ENCODE results near the gene PCDH20.

Gene PCDH20

DNA sequence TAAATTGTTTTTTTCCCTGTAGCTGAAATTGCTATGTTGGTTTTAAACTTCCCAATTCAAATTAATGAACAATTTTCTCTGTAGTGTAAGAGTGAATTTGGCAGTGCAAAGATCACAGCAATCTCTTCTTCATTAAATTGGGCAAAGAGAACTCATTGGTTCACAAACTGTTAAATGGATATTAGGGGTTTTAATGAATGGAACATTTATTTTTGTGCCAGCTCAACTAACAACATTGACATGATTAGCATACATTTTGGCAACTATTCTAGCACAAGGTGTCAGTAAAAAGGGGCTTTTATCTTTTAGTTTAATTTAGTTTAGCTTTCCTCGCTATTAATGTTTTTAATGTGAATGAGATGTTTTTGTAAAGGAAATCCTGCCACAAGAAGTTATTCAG, 7.1 kb downstream of the PCDH20 start:
- H3K4me1 ChIP-seq: no peaks in the 10 kb centered on the region
- DNase-seq: no peak
- TF ChIP-seq, protein P1, sequence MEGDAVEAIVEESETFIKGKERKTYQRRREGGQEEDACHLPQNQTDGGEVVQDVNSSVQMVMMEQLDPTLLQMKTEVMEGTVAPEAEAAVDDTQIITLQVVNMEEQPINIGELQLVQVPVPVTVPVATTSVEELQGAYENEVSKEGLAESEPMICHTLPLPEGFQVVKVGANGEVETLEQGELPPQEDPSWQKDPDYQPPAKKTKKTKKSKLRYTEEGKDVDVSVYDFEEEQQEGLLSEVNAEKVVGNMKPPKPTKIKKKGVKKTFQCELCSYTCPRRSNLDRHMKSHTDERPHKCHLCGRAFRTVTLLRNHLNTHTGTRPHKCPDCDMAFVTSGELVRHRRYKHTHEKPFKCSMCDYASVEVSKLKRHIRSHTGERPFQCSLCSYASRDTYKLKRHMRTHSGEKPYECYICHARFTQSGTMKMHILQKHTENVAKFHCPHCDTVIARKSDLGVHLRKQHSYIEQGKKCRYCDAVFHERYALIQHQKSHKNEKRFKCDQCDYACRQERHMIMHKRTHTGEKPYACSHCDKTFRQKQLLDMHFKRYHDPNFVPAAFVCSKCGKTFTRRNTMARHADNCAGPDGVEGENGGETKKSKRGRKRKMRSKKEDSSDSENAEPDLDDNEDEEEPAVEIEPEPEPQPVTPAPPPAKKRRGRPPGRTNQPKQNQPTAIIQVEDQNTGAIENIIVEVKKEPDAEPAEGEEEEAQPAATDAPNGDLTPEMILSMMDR (IDR thresholded peaks at IDR 0.05; ENCODE audit: low read depth, low read length): no peak

DNA sequence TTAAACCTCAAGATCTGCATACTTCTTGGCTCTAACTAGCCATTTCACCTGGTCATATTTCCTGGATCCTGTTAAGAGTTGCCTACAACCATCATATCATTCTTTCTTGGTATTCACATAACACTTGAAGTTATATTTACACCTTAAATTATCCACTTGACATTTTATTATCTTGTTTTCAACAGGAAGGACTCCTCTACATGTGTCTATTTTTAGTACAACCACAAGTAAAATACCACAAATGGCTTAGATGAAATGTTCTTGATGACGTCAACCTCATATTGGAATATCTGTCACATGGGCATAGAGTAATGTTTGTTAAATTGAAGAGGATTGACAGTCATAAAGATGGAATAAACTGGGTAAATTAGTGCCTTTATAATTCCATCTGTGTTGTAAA, 9.4 kb downstream of the PCDH20 start:
- TF ChIP-seq, protein P1 (IDR thresholded peaks at IDR 0.05; ENCODE audit: low read depth, low read length): no peak

More for the DNA sequence above, 7.1 kb downstream of the PCDH20 start:
- H3K4me3 ChIP-seq (ENCODE audit: low read depth, low read length): no peak overlapping the region
- no peaks in the 10 kb centered on the region for H3K9me3 ChIP-seq
- H3K27me3 ChIP-seq: no peaks in the 10 kb centered on the region
- H3K36me3 ChIP-seq: no peaks in the 10 kb centered on the region

DNA sequence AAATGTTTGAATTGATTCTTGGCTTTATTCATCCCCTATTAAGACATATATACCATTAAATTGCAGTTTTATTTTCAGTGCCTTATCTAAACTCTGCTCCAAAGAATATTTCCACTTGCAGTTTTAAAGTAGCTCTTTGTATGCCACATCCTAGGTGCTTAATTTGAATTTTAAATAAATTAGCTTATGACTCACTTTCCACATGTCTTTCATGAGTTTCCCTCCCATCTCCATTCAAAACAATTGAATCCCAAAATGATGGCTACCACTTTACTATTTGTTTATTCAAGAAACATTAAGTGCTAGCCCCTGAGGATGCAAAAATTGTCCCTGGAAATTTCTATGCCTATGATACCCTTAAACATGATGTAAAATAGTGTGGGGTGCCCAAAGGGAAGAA, 19.5 kb downstream of the PCDH20 start:
- Histone ChIP-seq H3K36me3 (no peaks in the 10 kb centered on the region), H3K9me3 (no peaks in the 10 kb centered on the region), H3K27me3 (no peaks in the 10 kb centered on the region), H3K4me1 (no peaks in the 10 kb centered on the region), H3K4me3 (ENCODE audit: low read depth, low read length) (no peak overlapping the region)
- no peak for DNase-seq
- TF ChIP-seq, protein P1 (IDR thresholded peaks at IDR 0.05; ENCODE audit: low read depth, low read length): no peak

More for the DNA sequence above, 9.4 kb downstream of the PCDH20 start:
- Histone ChIP-seq H3K4me3 (ENCODE audit: low read depth, low read length) (no peak overlapping the region), H3K9me3 (no peaks in the 10 kb centered on the region), H3K27me3 (no peaks in the 10 kb centered on the region), H3K36me3 (no peaks in the 10 kb centered on the region), H3K4me1 (no peaks in the 10 kb centered on the region)
- no peak for DNase-seq

DNA sequence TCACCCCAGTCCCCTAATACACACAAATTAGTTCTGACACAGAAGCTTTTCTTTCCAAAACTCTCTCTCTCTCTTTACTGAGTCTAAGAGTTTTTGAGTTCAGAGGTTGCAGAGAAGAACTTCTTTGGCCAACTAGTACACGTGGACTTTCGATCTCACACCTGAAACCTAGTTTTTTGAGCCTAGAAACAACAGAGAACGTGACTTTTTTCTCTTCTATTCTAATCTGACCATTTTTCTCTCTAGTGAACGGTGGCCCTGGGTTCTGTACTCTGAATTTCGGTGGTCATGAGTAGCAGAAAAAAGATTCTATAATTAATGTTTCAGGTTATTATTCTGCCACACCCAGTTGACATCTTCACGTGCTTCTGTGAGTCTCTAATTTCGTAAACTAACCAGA, 24.2 kb downstream of the PCDH20 start:
- no peak overlapping the region for H3K4me3 ChIP-seq (ENCODE audit: low read depth, low read length)
- 0 out of 2 replicates have a peak, but pooled peaks cover 5% of the 10 kb centered on the region for H3K4me1 ChIP-seq
- no peaks in the 10 kb centered on the region for H3K36me3 ChIP-seq
- TF ChIP-seq, protein P1 (IDR thresholded peaks at IDR 0.05; ENCODE audit: low read depth, low read length): no peak
- DNase-seq: no peak
- no peaks in the 10 kb centered on the region for H3K27me3 ChIP-seq
- no peaks in the 10 kb centered on the region for H3K9me3 ChIP-seq

DNA sequence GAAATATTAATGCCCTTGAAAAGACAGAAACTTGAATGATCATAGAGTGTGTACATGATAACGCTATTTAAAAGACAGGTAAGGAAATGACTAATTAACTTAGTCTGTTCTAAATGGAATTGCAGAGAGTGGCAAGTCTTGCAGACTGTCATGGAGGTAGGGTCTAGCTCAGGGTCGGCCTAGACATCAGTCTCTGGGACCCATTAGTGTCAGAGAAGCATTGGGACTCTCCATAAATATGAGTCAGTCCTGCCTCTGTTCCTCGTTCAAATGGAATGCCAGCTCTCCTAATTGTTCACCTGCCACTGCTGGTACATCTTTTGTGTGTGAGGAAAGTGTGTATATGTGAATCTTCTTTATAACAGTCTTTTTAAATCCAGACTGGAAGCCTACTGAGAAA, 28.0 kb downstream of the PCDH20 start:
- TF ChIP-seq, protein P1 (IDR thresholded peaks at IDR 0.05; ENCODE audit: low read depth, low read length): no peak
- Histone ChIP-seq H3K9me3 (no peaks in the 10 kb centered on the region), H3K27me3 (no peaks in the 10 kb centered on the region), H3K4me3 (ENCODE audit: low read depth, low read length) (no peak overlapping the region), H3K4me1 (0 out of 2 replicates have a peak, but pooled peaks cover 5% of the 10 kb centered on the region), H3K36me3 (no peaks in the 10 kb centered on the region)
- DNase-seq: no peak

DNA sequence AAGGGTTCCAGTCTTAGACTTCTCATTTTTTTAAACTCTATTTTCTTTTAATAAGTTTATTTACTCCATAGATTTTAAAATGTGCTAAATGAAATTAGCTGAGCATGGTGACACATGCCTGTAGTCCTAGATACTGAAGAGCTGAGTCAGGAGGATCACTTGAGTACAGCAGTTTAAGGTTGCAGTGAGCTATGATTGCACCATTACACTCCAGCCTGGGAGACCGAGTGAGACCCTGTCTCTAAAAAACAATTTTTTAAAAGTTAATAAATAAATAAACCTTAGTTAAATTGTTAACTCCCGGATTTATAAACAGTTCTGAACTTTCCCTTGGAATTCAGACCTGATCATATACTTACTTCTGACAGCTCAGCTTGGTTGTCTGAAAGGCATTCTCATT, 32.5 kb downstream of the PCDH20 start:
- TF ChIP-seq, protein P1 (IDR thresholded peaks at IDR 0.05; ENCODE audit: low read depth, low read length): no peak
- no peak for DNase-seq
- H3K4me1 ChIP-seq: 0 out of 2 replicates have a peak, but pooled peaks cover 3% of the 10 kb centered on the region
- H3K27me3 ChIP-seq: no peaks in the 10 kb centered on the region
- no peaks in the 10 kb centered on the region for H3K36me3 ChIP-seq
- H3K9me3 ChIP-seq: no peaks in the 10 kb centered on the region
- H3K4me3 ChIP-seq (ENCODE audit: low read depth, low read length): no peak overlapping the region

All from BE2C (cell line).